Breast epithelium (tissue), 3 donors: Measurements from ENCODE around the gene ABHD2.

Experiments used
- POLR2A ChIP-seq: fragments of 450-650 bp; IDR thresholded peaks from one replicate; pipeline ENCODE4 v1.6.1; 2016; ENCODE audit warnings: antibody characterized with exemption, mild to moderate bottlenecking, moderate library complexity
- POLR2AphosphoS5 ChIP-seq, 3 donors: sonication (generic); formaldehyde crosslinking; IDR thresholded peaks; one replicate each; pipeline ENCODE4 v1.6.1; 2017; ENCODE audit warnings: antibody characterized with exemption in 3 of 3

DNA sequence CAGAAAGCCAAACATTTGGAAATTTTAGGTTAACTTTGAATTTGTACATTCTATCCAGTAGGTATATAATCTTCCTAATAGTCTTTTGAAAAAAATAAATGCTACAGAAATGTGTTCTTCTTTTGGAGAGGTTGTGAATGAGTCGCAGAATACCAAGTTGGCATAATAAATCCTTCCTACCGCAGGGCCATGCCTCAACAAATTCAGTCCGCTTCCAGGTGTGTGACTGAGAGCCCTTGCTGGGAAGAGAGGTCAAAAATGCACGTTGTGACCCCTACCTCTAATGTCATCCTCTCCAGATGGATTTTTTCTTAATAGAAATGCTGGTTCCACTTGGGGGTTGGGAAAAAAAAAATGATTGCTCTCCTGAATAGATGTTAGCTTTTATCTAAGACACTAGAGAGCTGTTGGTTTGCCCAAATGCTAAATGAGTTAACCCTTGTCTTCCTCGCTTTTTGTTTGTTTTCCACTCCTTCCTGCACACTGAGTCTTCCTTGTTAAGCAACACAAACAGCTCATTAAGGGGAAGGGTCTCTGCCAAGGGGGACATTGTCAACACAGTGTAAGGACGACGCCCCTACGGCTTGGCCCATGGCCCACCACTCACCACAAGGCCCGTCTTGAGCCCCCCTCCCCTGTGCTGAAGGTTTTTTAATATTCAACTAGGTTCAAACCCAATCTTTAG lies 99.2 kb downstream of the ABHD2 start:
- no peak for TF ChIP-seq POLR2A
- TF ChIP-seq POLR2AphosphoS5 (IDR thresholded peaks at IDR 0.05) = no peak
